HG03196 (cell line): ENCODE data around the gene MN1.

Source experiments
- ATAC-seq: cut with Tn5 transposase; IDR thresholded peaks from one replicate; pipeline ENCODE4 v1.9.1; 2021; ENCODE audit not compliant: unreplicated experiment

Gene MN1

GRCh38 chr22:27786291-27786932, 15.1 kb downstream of the MN1 start:
- ATAC-seq, result no peak

- no peak for ATAC-seq
These were observed 15.7 kb downstream of the MN1 start for GRCh38 chr22:27785831-27786230.

GRCh38 chr22:27784120-27784475, 17.5 kb downstream of the MN1 start:
- ATAC-seq, result no peak

GRCh38 chr22:27783436-27784119, 18.0 kb downstream of the MN1 start:
- ATAC-seq, result no peak

- ATAC-seq, result no peak
These were observed 19.5 kb downstream of the MN1 start for GRCh38 chr22:27782088-27782487.

GRCh38 chr22:27780161-27780575, 21.4 kb downstream of the MN1 start:
- no peak for ATAC-seq

GRCh38 chr22:27779643-27780042, 21.9 kb downstream of the MN1 start:
- ATAC-seq, result no peak

GRCh38 chr22:27778294-27779090, 23.1 kb downstream of the MN1 start:
- no peak for ATAC-seq

- no peak for ATAC-seq
These were observed 24.4 kb downstream of the MN1 start for GRCh38 chr22:27777128-27777527.

- ATAC-seq, result no peak
These were observed 25.0 kb downstream of the MN1 start for GRCh38 chr22:27776650-27776958.

GRCh38 chr22:27775758-27776649, 25.6 kb downstream of the MN1 start:
- ATAC-seq, result no peak

GRCh38 chr22:27775087-27775698, 26.4 kb downstream of the MN1 start:
- ATAC-seq, result no peak

- no peak for ATAC-seq
These were observed 27.4 kb downstream of the MN1 start for GRCh38 chr22:27774200-27774599.

GRCh38 chr22:27772984-27773498, 28.5 kb downstream of the MN1 start:
- no peak for ATAC-seq

GRCh38 chr22:27772081-27772983, 29.2 kb downstream of the MN1 start:
- no peak for ATAC-seq

GRCh38 chr22:27771637-27772036, 29.9 kb downstream of the MN1 start:
- ATAC-seq, result no peak

GRCh38 chr22:27769012-27769411, 32.5 kb downstream of the MN1 start:
- ATAC-seq, result no peak

GRCh38 chr22:27768027-27768653, 33.4 kb downstream of the MN1 start:
- no peak for ATAC-seq

GRCh38 chr22:27766679-27767078, 34.9 kb downstream of the MN1 start:
- ATAC-seq, result no peak
